Measurements from ENCODE around the gene ADORA2A.

The ADORA2A gene

GRCh38 chr22:24424001-24424900 is 3.1 kb upstream of the ADORA2A start:
- no peaks in the 10 kb centered on the region for H3K9me3 ChIP-seq (ENCODE audit: control insufficient read depth, low read length)
- peaks cover 40% of the 10 kb centered on the region for H3K27me3 ChIP-seq (ENCODE audit: control insufficient read depth, insufficient read depth, low read length, poor library complexity, severe bottlenecking)
- H3K36me3 ChIP-seq (ENCODE audit: control insufficient read depth, insufficient read depth, low read length), result no peaks in the 10 kb centered on the region
- peaks cover 21% of the 10 kb centered on the region for H3K4me1 ChIP-seq (ENCODE audit: control insufficient read depth, insufficient read depth, low read length)
- no peak overlapping the region for H3K27ac ChIP-seq (ENCODE audit: insufficient read depth, low read depth, low read length, poor library complexity, severe bottlenecking)
- H3K4me3 ChIP-seq (ENCODE audit: insufficient read depth, low read depth, low read length), result peak overlapping the region; percentile 30
- 8 to 9% methylated on average over 105 of the region's 105 CpGs for WGBS, 2 experiments

- H3K27me3 ChIP-seq (ENCODE audit: control insufficient read depth, insufficient read depth, low read length, poor library complexity, severe bottlenecking), result peaks cover 40% of the 10 kb centered on the region
- whole genome bisulfite sequencing, 2 experiments, result 91% methylated on average over 32 of the region's 32 CpGs
- H3K4me3 ChIP-seq (ENCODE audit: insufficient read depth, low read depth, low read length), result no peak overlapping the region
- H3K4me1 ChIP-seq (ENCODE audit: control insufficient read depth, insufficient read depth, low read length), result peaks cover 18% of the 10 kb centered on the region
- no peaks in the 10 kb centered on the region for H3K9me3 ChIP-seq (ENCODE audit: control insufficient read depth, low read length)
- H3K36me3 ChIP-seq (ENCODE audit: control insufficient read depth, insufficient read depth, low read length), result no peaks in the 10 kb centered on the region
- H3K27ac ChIP-seq (ENCODE audit: insufficient read depth, low read depth, low read length, poor library complexity, severe bottlenecking), result no peak overlapping the region
Observed at GRCh38 chr22:24424901-24425775, 2.3 kb upstream of the ADORA2A start.

DNA sequence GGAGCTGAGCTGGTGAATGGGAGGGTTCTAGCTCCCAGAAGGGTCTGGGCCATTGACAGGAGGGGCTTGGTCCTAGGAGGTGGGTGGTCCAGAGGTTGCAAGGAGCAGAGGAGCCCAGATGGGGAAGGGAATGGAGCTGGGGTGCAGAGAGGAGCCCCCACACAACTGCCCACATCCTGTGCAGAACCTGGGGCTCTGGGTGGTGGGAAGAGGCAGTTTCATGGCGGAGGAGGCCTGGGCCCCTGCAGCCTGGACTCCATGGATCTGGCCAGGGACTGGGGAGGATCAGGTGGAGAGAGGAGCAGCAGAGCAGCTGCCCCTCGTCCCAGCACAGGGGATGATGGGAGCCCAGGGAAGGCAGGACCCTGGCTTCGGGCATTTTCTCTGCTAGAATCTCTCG is 963 bp upstream of the ADORA2A start:
- Histone ChIP-seq H3K9me3 (ENCODE audit: control insufficient read depth, low read length) (no peaks in the 10 kb centered on the region), H3K27ac (ENCODE audit: insufficient read depth, low read depth, low read length, poor library complexity, severe bottlenecking) (no peak overlapping the region), H3K4me3 (ENCODE audit: insufficient read depth, low read depth, low read length) (no peak overlapping the region), H3K36me3 (ENCODE audit: control insufficient read depth, insufficient read depth, low read length) (no peaks in the 10 kb centered on the region), H3K27me3 (ENCODE audit: control insufficient read depth, insufficient read depth, low read length, poor library complexity, severe bottlenecking) (peaks cover 40% of the 10 kb centered on the region), H3K4me1 (ENCODE audit: control insufficient read depth, insufficient read depth, low read length) (peaks cover 13% of the 10 kb centered on the region)
- WGBS, 2 experiments, result 89 to 93% methylated on average over 4 of the region's 4 CpGs

- no peak overlapping the region for H3K4me3 ChIP-seq (ENCODE audit: insufficient read depth, low read depth, low read length)
- H3K4me1 ChIP-seq (ENCODE audit: control insufficient read depth, insufficient read depth, low read length), result peaks cover 13% of the 10 kb centered on the region
Observed at GRCh38 chr22:24426851-24427499, 424 bp upstream of the ADORA2A start.

DNA sequence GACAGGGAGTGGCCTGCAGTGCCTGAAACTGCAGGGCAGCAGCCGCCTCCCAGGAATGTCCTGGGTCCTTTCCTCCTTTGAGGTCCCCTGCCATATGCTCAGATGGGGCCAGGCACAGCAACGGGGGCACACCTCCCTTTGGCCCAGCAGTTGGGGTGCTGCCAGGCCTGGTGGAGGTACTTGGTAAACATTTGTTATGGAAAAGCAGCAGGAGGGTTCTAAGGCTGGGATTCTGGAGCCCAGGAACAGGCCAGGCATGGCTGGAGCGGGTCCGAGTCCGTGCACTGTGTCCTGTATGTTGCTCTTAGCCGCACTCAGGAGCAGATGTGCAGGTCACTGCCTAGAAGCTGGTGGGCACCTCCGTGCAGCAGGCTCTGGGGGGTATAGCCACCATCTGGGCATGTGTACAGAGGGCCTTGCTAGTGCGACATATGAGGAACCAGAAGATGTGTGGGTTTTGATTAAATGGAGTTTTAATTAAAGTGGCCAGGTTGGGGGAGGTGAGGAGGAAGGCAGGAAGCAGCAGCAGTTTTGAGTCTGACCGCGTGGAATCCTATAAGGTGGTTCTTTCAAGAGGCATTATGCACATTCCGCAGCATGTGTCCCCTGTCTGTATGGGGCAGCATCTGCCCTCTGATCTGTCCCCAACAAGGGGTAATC is 1.5 kb downstream of the ADORA2A start:
- Histone ChIP-seq H3K4me1 (ENCODE audit: control insufficient read depth, insufficient read depth, low read length) (peaks cover 20% of the 10 kb centered on the region), H3K9me3 (ENCODE audit: control insufficient read depth, low read length) (no peaks in the 10 kb centered on the region), H3K4me3 (ENCODE audit: insufficient read depth, low read depth, low read length) (no peak overlapping the region), H3K36me3 (ENCODE audit: control insufficient read depth, insufficient read depth, low read length) (no peaks in the 10 kb centered on the region), H3K27ac (ENCODE audit: insufficient read depth, low read depth, low read length, poor library complexity, severe bottlenecking) (no peak overlapping the region), H3K27me3 (ENCODE audit: control insufficient read depth, insufficient read depth, low read length, poor library complexity, severe bottlenecking) (peaks cover 27% of the 10 kb centered on the region)
- 78 to 84% methylated on average over 11 of the region's 11 CpGs for WGBS, 2 experiments

More at GRCh38 chr22:24426851-24427499, 424 bp upstream of the ADORA2A start:
- H3K27ac ChIP-seq (ENCODE audit: insufficient read depth, low read depth, low read length, poor library complexity, severe bottlenecking), result no peak overlapping the region
- WGBS, 2 experiments, result 90 to 93% methylated on average over 19 of the region's 19 CpGs
- H3K27me3 ChIP-seq (ENCODE audit: control insufficient read depth, insufficient read depth, low read length, poor library complexity, severe bottlenecking), result peaks cover 40% of the 10 kb centered on the region
- H3K9me3 ChIP-seq (ENCODE audit: control insufficient read depth, low read length), result no peaks in the 10 kb centered on the region
- no peaks in the 10 kb centered on the region for H3K36me3 ChIP-seq (ENCODE audit: control insufficient read depth, insufficient read depth, low read length)

DNA sequence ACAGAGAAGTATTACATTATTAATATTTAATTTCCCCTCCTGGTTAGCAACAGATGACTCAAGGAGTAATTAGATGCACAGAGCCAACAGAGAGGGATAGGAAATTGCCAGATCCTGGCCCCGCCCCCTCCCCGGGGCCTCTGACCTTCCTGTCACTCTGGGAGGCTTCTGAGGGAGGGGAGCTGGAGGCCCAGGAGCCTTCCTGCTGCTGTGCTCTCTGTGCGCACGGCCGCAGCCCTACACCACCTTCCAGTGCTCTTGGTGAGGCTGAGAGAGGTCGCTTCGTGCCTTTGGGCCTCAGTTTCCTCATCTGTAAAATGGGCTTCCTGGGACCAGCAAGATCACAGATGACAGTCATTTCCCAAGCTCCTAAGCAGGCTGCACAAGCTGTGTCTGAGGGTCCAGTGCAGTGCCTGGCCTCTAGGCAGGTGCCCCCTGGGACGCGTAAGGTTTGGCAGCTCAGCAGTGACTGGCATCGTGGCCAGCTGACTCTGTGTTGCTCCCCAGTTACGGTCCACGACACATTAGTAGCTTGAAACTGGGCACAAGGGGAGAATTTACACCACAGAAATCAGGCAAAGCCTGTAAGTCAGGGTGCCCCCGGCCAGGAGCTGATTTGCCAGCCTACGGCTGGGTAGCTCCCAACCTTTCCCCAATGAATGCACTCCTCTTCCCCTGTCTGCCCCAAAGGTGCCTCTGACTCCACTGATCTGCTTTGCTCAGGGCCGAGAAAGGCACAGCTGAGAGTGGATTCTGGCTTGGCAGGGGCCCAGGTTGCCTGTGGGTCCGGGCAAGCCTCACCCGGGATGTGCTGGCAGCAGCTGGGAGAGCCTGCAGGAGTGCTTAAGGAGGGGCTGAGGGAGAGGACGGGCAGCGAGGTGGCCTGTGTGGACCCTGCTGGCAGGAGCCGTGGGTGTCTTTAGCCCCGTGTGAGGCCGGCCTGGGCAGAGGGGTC is 2.3 kb downstream of the ADORA2A start:
- Histone ChIP-seq H3K4me1 (ENCODE audit: control insufficient read depth, insufficient read depth, low read length) (peaks cover 20% of the 10 kb centered on the region), H3K36me3 (ENCODE audit: control insufficient read depth, insufficient read depth, low read length) (no peaks in the 10 kb centered on the region), H3K4me3 (ENCODE audit: insufficient read depth, low read depth, low read length) (no peak overlapping the region), H3K27me3 (ENCODE audit: control insufficient read depth, insufficient read depth, low read length, poor library complexity, severe bottlenecking) (peaks cover 19% of the 10 kb centered on the region), H3K9me3 (ENCODE audit: control insufficient read depth, low read length) (no peaks in the 10 kb centered on the region), H3K27ac (ENCODE audit: insufficient read depth, low read depth, low read length, poor library complexity, severe bottlenecking) (no peak overlapping the region)
- 83 to 86% methylated on average over 22 of the region's 22 CpGs for WGBS, 2 experiments

DNA sequence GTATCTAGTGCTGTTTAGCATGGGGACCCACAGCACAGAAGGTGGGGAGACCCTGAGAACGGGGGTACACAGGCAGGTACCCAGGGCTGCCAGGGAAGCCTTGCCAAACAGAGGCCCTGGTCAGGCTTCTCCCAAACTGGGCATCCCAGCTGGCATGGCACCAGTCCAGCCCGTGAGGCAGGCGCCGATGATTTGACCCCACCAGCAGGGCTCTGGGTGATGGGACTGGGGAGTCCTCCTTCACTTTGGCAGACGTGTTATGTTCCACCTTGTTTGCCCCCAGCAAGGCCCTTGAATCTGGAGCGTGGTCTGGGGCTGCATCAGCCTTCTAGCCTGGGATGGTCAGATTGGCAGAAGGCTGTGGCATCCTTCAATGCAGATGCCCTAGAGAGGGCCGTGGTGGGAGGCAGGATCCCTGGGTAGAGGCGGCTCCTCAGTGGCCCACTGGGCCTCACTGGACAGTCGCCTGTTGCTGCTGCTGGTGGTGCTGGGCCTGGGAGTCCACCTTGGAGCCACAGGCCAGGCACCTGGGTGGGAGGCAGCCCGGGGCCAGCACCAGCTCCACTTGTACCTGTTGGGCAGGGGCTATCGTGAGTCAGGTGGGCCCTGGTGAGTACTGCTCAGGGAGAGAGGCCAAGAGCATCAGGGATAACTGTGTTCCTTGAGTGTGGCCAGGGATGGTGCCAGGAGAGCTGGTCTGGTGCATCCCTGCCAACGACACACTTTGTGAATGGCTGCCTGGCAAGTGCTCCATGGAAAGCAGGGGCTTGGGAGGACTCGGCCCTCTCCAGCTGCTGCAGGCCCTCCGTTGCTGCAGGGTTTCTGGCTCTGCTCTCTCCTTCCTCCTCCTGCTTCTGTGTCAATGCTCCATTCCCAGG is 3.3 kb downstream of the ADORA2A start:
- Histone ChIP-seq H3K9me3 (ENCODE audit: control insufficient read depth, low read length) (no peaks in the 10 kb centered on the region), H3K27me3 (ENCODE audit: control insufficient read depth, insufficient read depth, low read length, poor library complexity, severe bottlenecking) (peaks cover 9% of the 10 kb centered on the region), H3K36me3 (ENCODE audit: control insufficient read depth, insufficient read depth, low read length) (no peaks in the 10 kb centered on the region), H3K4me1 (ENCODE audit: control insufficient read depth, insufficient read depth, low read length) (peaks cover 20% of the 10 kb centered on the region), H3K27ac (ENCODE audit: insufficient read depth, low read depth, low read length, poor library complexity, severe bottlenecking) (no peak overlapping the region), H3K4me3 (ENCODE audit: insufficient read depth, low read depth, low read length) (no peak overlapping the region)
- WGBS, 2 experiments, result 93 to 94% methylated on average over 14 of the region's 14 CpGs

GRCh38 chr22:24431309-24432034 is 4.1 kb downstream of the ADORA2A start:
- Histone ChIP-seq H3K27me3 (ENCODE audit: control insufficient read depth, insufficient read depth, low read length, poor library complexity, severe bottlenecking) (peaks cover under 1% of the 10 kb centered on the region), H3K9me3 (ENCODE audit: control insufficient read depth, low read length) (no peaks in the 10 kb centered on the region), H3K36me3 (ENCODE audit: control insufficient read depth, insufficient read depth, low read length) (no peaks in the 10 kb centered on the region), H3K27ac (ENCODE audit: insufficient read depth, low read depth, low read length, poor library complexity, severe bottlenecking) (no peak overlapping the region), H3K4me3 (ENCODE audit: insufficient read depth, low read depth, low read length) (no peak overlapping the region), H3K4me1 (ENCODE audit: control insufficient read depth, insufficient read depth, low read length) (peaks cover 20% of the 10 kb centered on the region)
- WGBS, 2 experiments, result 84 to 88% methylated on average over 9 of the region's 9 CpGs

All from ectodermal cell (in vitro differentiated cells).